HG03280 (cell line): ENCODE results near the gene AQP5.

Experiments
- ATAC-seq: cut with Tn5 transposase; IDR thresholded peaks from one replicate; pipeline ENCODE4 v1.9.1; 2021; ENCODE audit warnings: mild to moderate bottlenecking, moderate library complexity; ENCODE audit not compliant: unreplicated experiment

Gene AQP5

GRCh38 chr12:49961111-49961922 lies at the start of gene AQP5:
Gene AQP5, plus strand, starts transcription at chr12:49961872. Its CDS starts 146 bp downstream, at chr12:49962018.
- no peak for ATAC-seq

- no peak for ATAC-seq
Measured at GRCh38 chr12:49912345-49913255, 49.1 kb upstream of the AQP5 start.

- ATAC-seq = no peak
Measured at GRCh38 chr12:49916129-49916919, 45.3 kb upstream of the AQP5 start.

DNA sequence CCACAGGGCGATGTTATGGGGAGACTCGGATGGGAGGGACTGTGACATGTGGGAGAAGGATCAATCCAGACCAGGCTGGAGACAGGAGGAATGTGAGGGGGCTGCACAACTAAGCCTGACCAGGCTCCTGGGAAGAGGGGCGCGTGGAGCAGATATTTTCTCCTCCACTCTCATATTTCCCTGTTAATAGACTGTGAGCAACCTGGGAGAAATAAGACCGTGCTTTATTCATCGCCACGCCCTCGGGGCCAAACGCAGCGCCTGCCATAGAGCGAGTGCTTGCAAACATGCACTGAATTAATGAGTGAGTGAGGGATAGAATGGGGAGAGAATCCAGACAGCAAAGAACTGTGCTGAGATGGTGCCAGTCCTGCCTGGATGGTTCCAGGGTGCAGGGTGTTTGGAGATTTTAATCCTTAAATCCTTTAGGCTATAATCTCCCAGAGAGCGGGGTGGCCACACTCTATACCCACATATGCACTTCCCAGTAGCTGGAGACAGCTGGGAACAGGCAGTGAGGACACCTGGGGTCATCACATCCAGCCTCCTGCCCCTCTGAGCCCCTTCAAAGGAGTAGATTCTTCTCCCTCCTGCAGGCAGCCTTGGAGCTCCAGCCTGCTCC lies 44.4 kb upstream of the AQP5 start:
- ATAC-seq = no peak

DNA sequence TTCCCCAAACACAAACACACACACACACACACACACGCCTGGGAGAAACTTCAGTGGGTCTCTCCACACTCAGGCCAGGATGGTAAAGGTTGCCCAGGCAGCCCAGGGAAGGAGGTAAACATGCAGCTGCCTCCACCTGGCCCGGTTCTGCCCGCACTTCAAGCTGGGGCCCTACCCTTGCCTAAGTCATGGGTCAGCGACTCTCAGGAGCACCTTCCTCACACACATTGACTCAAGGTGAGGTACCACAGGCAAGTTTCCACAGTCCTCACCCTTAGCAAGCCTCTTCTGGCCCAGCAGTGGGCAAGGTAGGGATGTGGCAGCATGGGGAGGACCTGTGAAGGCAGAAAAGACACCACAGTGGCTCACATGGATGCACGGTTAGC lies 43.9 kb upstream of the AQP5 start:
- ATAC-seq = no peak

DNA sequence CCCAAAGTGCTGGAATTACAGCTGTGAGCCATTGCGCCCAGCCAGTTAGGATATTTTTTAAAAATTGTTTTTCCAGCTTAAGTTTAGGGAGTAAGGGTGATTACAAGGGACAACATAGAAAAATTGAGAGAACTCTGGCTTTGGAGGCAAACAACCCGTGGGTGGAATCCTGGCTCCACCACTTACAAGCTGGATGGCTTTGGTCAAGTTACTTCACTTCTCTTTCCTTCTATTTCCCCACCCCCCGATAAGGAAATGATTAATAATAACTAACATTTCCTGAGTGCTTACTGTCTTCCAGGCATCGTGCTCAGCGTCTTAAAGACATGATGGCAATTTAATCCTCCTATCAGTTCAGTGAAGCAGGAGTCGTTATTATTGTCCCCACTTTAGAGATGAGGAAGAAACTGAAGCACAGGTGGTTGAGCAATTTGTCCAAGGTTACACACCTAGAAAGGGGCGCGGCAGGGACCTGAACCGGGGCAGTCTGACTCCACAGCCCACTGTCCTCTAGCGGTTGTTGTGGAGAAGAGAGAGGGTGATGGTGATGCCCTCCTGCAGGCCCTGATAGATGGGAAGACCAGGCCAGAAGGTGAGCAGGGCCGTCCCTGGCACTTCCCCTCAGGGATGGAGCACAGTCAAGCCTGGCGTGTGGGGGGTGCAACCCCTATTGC lies 41.3 kb upstream of the AQP5 start:
- no peak for ATAC-seq

DNA sequence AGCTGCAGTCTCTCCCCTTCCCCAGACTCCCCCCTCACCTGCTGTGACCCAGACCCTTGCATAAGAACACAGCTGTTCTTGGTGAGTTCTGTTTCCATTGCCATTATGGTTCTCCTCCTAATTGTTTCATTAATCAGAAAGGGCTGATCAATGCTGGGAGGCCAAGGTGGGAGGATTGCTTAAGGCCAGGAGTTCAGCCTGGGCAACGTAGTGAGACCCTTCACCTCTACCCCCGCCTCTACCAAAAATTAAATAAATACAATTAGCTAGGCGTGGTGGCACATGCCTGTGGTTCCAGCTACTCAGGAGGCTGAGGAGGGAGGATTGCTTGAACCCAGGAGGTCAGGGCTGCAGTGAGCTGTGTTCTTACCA lies 40.8 kb upstream of the AQP5 start:
- ATAC-seq = no peak

GRCh38 chr12:49921299-49921698 lies 40.4 kb upstream of the AQP5 start:
- ATAC-seq = no peak

- ATAC-seq = no peak
Measured at GRCh38 chr12:49921936-49922335, 39.7 kb upstream of the AQP5 start.

DNA sequence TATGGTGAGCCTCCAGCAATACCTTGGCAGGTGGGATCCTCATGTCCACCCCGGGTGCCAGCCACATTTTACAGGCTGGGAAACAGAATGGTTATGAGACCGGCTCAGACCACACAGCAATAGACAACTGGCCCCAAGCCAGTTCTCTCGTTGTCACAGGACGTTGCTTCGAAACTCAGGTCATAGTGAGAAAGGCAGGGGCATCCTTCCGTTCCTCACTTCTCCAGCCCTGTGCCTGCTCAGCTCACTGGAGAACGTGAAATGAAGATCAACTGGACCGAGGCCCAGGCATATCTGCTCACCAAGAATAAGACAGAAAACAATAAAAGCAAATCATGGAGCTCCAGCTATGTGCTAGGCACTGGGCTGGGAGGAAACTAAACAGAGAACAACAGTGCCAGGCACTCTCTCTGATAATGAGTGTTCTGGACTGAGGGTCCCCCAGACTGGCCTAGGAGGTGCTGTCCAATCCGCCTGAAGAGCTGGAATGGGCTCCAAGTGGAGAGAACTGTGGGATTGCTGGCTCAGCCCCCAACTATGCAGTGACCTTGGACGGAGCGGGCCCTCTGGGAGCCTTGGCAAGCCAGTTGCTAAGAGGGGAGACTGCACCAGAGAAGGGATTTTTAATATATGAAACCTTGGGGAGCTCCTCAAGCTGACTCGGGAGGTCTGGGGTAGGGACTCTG lies 39.2 kb upstream of the AQP5 start:
- ATAC-seq = no peak

DNA sequence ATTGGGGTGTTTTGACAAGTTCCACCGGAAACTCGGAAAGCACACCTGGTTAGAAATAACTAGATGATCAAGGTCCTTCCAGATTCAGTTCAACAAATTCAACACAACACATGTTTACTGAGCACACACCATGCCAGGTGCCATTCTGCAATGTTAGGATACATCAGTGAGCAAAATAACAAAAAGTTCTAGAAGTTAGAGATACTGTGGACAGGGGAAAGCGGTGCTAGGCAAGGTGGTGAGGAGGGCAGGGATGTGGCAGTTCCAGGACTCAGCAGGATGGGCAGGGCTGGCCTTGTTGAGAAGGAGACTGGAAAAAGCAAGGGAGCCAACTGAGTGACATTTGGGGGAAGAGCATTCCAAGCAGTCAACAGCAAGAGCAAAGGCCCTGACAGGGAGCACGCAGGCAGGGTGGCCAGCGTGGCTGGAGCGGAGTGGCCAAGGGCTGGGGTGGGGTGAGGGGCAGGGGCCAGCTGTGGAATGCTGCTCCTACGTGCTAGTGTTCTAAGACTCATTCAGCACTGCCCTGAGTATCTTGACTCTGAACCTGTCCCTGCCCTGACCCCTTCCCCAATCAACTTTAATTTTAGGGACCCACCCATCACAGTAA lies 38.5 kb upstream of the AQP5 start:
- ATAC-seq = no peak

DNA sequence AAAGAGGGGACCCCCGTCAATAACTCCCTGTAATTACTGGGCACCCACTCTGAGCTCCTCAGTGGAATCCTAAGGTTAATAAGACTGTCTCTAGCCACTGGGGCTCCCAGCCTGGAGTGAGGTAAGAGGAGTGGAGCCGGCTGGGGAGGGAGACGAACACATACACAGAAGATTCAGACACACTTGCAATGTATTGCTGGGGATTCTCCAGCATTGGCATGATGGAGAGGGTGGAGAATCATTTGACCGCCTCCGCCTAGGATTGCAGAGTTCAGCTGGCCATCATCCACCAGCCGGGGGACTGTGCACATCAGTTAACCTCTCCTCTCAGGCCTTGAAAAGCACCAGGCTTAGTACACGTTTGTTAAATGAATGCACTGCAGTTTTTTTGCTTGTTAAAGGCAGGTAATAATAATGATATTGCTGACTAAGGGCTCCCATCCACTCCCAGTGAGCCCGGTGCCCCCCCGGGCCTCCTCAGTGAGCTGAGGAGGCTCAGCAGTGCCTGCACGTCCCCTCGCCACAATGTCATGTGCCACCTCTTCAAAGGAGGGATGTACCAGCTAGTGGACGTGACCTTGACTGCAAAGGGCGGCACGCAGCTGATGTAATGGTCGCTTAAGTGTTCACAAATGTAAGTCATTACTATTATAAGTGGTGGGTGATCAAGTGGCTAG lies 37.7 kb upstream of the AQP5 start:
- ATAC-seq = no peak

GRCh38 chr12:49924628-49925246 lies 36.9 kb upstream of the AQP5 start:
- no peak for ATAC-seq

GRCh38 chr12:49925433-49926204 lies 36.1 kb upstream of the AQP5 start:
- no peak for ATAC-seq

GRCh38 chr12:49928471-49928870 lies 33.2 kb upstream of the AQP5 start:
- ATAC-seq = no peak

GRCh38 chr12:49929581-49929980 lies 32.1 kb upstream of the AQP5 start:
- no peak for ATAC-seq

- ATAC-seq = no peak
Measured at GRCh38 chr12:49930515-49931288, 31.0 kb upstream of the AQP5 start.
